Measurements from ENCODE around the gene NQO1.

GRCh38 chr16:69660166-69660565, 66.2 kb downstream of the NQO1 start:
- TF ChIP-seq, protein P1, sequence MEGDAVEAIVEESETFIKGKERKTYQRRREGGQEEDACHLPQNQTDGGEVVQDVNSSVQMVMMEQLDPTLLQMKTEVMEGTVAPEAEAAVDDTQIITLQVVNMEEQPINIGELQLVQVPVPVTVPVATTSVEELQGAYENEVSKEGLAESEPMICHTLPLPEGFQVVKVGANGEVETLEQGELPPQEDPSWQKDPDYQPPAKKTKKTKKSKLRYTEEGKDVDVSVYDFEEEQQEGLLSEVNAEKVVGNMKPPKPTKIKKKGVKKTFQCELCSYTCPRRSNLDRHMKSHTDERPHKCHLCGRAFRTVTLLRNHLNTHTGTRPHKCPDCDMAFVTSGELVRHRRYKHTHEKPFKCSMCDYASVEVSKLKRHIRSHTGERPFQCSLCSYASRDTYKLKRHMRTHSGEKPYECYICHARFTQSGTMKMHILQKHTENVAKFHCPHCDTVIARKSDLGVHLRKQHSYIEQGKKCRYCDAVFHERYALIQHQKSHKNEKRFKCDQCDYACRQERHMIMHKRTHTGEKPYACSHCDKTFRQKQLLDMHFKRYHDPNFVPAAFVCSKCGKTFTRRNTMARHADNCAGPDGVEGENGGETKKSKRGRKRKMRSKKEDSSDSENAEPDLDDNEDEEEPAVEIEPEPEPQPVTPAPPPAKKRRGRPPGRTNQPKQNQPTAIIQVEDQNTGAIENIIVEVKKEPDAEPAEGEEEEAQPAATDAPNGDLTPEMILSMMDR (IDR thresholded peaks at IDR 0.05), result no peak
- TF ChIP-seq EZH2phosphoT487 (IDR thresholded peaks at IDR 0.05), result no peak
